Activated CD4-positive, alpha-beta T cell treated with anti-CD3 and anti-CD28 coated beads, Interleukin-2, amount 50 U/mL, for 24 hours (primary cell): ENCODE measurements around the gene EFHC2.
"Not testable (repeated sequence)": the region's sequence is repeated elsewhere in the genome, so short reads cannot be mapped to it uniquely, and the experiment has no call there.

Experiments
- DNase-seq, 2 donors: peaks; one replicate each; pipeline ENCODE4 v3.0.0-alpha.2; 2020; ENCODE audit warnings: low read depth in 1 of 2, low spot score in 1 of 2

The EFHC2 gene

DNA sequence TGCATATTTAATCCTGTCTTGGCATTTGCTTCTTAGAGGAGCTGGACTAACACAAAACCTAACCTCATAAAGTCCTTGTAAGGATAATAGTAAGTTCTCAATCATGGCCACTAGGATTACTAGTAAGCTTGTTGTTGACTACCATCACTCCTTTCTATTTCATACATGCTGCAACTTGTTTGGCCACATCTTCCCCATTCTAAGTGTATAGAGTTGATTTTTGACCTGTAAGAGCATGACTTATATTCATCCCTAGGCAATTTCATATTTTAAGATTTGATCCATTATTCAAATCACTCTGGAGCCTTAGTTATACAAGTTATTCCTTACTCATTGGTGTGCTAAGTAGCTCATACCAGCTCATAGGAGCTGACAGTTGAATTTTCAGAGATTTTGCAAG is 109.4 kb downstream of the EFHC2 start:
- no peak for DNase-seq

- no peak for DNase-seq
These were observed 111.4 kb downstream of the EFHC2 start for GRCh38 chrX:44232081-44232480.

DNA sequence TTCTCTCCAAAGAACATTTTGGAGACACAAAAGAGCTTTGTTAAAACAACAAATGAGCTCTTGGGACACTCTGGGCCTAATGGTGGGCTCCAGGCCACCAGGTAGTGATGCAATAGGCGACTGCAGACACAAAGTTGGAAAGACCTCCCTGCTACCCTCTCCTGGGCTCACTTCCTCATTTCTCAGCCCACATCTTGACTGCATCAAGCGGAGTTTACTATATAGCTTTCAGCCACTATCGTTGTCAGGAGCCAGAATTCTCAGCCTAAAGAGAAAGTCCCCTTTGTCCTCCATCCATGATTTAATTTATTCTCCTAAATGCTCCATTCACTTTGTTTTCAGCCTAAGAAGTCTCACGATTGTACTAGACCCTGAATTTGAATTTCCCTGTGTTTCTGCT is 114.9 kb downstream of the EFHC2 start:
- no peak for DNase-seq

DNA sequence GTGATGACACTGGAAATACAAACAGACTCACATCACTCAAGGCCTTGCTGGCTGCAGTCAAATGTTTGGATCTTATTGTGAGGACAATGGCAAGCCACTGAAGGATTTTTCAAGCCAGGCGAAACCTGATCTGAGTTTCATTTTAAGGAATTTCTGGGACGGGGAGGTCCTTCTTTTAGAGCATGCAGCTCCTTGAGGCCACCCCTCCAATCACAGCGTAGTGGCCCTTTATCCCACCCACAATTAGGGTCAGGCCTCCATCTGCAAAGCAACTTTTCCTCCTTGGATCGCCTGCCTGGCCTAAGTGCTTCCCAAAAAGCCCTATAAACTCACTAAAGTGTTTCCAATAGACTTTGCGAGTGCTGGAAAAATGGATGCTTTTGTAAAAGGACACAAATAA is 115.5 kb downstream of the EFHC2 start:
- no peak for DNase-seq

DNA sequence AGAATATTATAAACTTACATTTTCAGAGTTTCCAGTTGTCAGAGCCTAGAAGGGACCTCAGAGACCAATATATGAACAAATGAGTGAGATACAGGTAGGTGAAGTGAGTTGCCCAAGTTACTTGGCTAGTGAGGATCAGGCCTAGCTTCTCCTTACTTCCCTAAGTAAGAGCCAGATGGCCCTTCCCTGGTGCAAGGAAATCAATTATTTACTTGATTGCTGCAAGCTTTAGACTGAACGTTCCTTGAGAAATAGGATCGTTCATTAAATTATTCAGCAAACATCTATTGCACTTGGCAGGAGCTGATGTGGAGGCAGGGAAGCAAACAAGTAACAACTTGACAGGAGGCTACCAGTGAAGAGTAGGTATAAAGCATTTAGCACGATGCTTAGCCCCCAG is 117.8 kb downstream of the EFHC2 start:
- DNase-seq: no peak

- DNase-seq: no peak
These were observed 118.7 kb downstream of the EFHC2 start for GRCh38 chrX:44224760-44225159.

- DNase-seq: no peak
These were observed 120.3 kb downstream of the EFHC2 start for GRCh38 chrX:44223150-44223549.

DNA sequence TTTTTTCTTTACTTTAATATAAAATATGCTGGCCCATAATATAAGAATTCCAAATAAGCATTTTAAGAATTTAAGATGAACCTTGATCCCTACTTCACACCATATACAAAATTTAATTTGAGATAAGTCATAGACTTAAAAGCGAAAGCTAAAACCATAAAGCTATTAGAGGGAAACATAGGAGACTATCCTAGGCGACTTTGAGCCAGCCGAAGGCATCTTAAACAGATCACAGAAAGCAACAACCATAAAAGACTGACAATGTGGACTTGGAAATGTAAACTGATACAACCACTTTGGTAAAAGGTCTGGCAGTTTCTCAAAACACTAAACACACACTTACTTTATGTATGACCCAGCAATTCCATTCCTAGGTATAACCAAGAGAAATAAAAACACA is 125.0 kb downstream of the EFHC2 start:
- DNase-seq: no peak

GRCh38 chrX:44216171-44216570 is 127.3 kb downstream of the EFHC2 start:
- DNase-seq: no peak

- DNase-seq: no peak
These were observed 139.7 kb downstream of the EFHC2 start for GRCh38 chrX:44203791-44204190.

DNA sequence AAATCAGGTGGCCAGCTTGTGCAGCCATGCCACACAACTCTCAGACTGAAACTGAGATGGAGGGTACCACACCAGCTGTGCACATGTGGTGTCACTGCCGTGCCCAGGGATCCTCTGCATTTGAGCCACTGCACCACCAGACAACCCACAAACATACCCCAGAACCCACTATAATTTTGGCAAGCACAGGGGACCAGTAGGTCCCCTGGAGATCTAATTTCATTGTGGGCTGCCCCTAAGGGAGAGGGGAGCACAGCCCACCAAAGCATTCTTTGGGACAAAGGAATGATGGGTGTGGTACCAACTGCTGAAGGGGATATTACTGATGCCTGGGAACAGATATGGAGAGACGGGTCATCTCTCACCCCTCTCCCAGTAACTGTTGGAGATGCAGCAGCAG is 140.9 kb downstream of the EFHC2 start:
- DNase-seq: no peak

GRCh38 chrX:44189116-44189515 is 154.4 kb downstream of the EFHC2 start:
- no peak for DNase-seq

- not testable (repeated sequence) for DNase-seq
These were observed 155.6 kb downstream of the EFHC2 start for GRCh38 chrX:44187915-44188314.

DNA sequence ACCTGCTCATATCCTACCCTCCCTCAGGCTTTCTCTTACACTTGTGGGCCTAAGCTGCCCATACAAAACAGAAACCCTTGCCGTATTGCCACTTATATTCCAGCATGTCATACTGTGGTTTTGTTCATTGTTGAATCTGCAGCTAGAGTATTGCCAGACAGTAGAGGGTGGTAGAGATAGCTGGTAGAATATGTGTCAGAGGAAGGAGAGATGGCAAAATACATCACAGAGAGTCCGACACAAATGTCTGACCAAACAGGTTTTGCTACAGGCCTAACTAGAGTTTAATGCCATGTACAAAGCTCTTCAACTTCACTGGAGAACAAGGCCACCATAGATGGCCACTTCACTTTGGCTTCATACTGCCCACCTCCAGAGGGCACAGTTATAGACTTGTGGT is 160.1 kb downstream of the EFHC2 start:
- DNase-seq: no peak

DNA sequence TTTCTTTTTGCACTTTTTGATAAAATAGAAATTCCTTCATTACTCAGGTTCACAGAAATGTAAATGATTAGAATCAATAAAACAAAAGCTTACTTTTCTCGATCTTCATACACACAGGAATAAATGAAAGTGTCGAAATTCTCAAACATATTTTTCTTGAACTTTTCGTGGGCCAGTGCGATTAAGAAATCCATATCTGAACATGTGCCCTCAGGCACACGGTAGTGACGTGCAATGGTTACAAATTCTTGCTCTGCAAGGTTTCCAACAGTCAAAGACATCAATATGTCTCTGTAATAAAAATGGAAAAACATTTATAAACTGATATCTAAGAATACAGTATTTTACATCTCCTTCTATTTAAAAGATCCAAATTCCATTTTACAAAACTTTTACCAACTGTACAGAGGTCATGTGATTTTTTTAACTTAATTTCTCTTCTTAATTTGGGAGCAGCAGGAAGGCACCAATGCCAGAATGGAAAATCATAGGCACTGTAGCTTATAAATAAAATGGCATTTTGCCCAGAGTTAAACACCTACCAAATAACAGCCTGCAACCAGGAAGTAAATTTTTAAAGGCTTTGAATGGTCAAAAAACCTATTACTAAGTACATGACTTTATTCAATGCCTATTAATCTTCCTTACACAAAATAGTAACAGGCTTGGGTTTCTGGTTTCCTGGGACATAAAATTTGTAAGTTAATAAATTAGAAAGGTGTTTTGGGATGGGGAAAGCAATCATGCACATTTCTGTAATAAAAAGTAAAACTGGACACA is 165.0 kb downstream of the EFHC2 start:
- no peak for DNase-seq

DNA sequence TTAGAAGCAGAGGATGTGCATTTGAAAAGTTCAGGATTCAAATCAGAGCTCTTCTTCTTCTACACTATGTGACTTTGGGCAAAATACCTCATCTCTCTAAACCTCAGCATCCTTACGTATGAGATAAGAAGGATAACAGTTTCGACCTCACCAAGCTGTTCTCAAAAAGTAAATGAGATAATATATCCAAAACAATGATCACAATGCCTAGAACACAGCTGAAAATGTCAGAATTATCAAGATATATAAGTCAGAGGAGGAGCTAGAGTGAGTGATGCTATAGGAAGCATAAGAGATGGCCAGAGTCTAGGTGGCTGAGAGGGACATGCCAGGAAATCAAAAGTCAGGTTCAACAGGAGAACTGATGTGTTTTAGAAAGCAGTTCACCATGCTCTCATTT is 168.0 kb downstream of the EFHC2 start:
- DNase-seq: no peak

DNA sequence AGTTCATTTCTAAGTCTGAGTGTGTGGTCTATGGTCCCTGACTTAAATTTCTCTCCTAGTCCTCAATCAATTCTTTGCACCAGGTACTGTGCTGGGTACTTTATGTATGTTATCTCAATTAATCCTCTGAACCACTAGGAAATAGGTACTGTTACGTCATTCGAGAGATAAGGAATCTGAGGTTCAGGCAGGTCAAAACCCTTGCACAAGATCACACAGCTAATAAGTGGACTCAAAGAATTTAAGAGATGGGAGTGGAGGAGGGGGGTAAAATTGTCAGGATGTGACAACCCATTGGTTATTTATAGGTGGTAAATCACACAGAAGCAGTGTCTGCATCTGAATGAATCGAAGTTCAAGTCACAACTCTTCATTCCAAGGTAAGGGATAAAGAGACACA is 169.4 kb downstream of the EFHC2 start:
- DNase-seq: no peak

DNA sequence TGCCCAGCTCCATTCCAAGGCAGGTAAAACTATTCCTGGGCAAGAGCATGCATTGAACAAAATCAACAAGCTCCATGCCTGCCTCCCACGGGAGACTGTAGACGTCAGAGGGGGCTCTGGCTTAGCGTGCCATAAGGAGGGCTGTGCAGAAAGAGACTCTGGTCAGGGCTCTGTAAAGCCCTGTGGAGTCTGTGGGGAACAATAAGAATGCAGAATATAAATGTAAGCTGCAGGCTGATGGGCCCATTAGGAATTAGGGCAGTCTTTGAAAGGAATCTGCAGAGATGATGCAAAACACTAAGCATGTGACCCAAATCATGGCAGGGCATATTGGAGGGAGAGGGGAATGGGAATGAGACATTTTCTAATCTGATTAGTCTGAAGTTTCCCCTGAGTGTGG is 170.3 kb downstream of the EFHC2 start:
- no peak for DNase-seq

- DNase-seq: no peak
These were observed 176.4 kb downstream of the EFHC2 start for GRCh38 chrX:44167116-44167515.

- DNase-seq: no peak
These were observed 180.5 kb downstream of the EFHC2 start for GRCh38 chrX:44162964-44163475.

- no peak for DNase-seq
These were observed 185.6 kb downstream of the EFHC2 start for GRCh38 chrX:44157858-44158257.

GRCh38 chrX:44157283-44157682 is 186.2 kb downstream of the EFHC2 start:
- DNase-seq: no peak

GRCh38 chrX:44156726-44157125 is 186.7 kb downstream of the EFHC2 start:
- no peak for DNase-seq
